HG03159 (cell line): ENCODE data around the gene SYNGR4.
"Not testable (repeated sequence)": the region's sequence is repeated elsewhere in the genome, so short reads cannot be mapped to it uniquely, and the experiment has no call there.

ENCODE experiments used
- ATAC-seq: cut with Tn5 transposase; IDR thresholded peaks from one replicate; pipeline ENCODE4 v1.9.1; 2021; ENCODE audit warnings: mild to moderate bottlenecking, moderate library complexity; ENCODE audit not compliant: unreplicated experiment

The SYNGR4 gene

GRCh38 chr19:48363810-48364597 lies at the start of gene SYNGR4, which contains the start of gene TMEM143:
Gene SYNGR4, plus strand, starts transcription at chr19:48364367. Its CDS starts 1,476 bp downstream, at chr19:48365843.
Gene TMEM143, minus strand, starts transcription at chr19:48363940. Its CDS starts 20 bp downstream, at chr19:48363920.
- peak; percentile 72 for ATAC-seq

GRCh38 chr19:48315712-48316111 lies 48.5 kb upstream of the SYNGR4 start:
- no peak for ATAC-seq

GRCh38 chr19:48317708-48317960 lies 46.5 kb upstream of the SYNGR4 start:
- ATAC-seq: not testable (repeated sequence)

- no peak for ATAC-seq
Observed at GRCh38 chr19:48318286-48318987, 45.7 kb upstream of the SYNGR4 start.

GRCh38 chr19:48319647-48320541 lies 44.3 kb upstream of the SYNGR4 start:
- no peak for ATAC-seq

- ATAC-seq: peak; percentile 46
Observed at GRCh38 chr19:48321372-48321621, 42.9 kb upstream of the SYNGR4 start.

- ATAC-seq: peak; percentile 64
Observed at GRCh38 chr19:48321622-48322591, 42.3 kb upstream of the SYNGR4 start.

- ATAC-seq: no peak
Observed at GRCh38 chr19:48325265-48325910, 38.8 kb upstream of the SYNGR4 start, which contains the start of gene EMP3. Gene EMP3, plus strand, starts transcription at chr19:48325552. Its CDS starts 1,293 bp downstream, at chr19:48326845.

GRCh38 chr19:48329167-48329891 lies 34.8 kb upstream of the SYNGR4 start:
- no peak for ATAC-seq

GRCh38 chr19:48330012-48330681 lies 34.0 kb upstream of the SYNGR4 start:
- no peak for ATAC-seq

GRCh38 chr19:48332351-48332661 lies 31.9 kb upstream of the SYNGR4 start:
- ATAC-seq: no peak

GRCh38 chr19:48332662-48333466 lies 31.3 kb upstream of the SYNGR4 start:
- ATAC-seq: peak; percentile 60

GRCh38 chr19:48333467-48334384 lies 30.4 kb upstream of the SYNGR4 start:
- peak; percentile 47 for ATAC-seq

GRCh38 chr19:48338253-48338755 lies 25.9 kb upstream of the SYNGR4 start:
- ATAC-seq: no peak

- no peak for ATAC-seq
Observed at GRCh38 chr19:48338802-48339503, 25.2 kb upstream of the SYNGR4 start.

- no peak for ATAC-seq
Observed at GRCh38 chr19:48340995-48341394, 23.2 kb upstream of the SYNGR4 start.
